Heart left ventricle (tissue), 16 donors: ENCODE measurements around the gene ZNF124. TPM values are rescaled to one million over a fixed set of nuclear protein-coding genes. Genes with fewer than 3 reads are reported as not detected.

Source experiments
- ATAC-seq, 4 donors: fragments of 200-7000 bp; cut with Tn5 transposase; one replicate each; pipeline ENCODE4 v1.9.1; 2020 to 2022; ENCODE audit warnings: moderate library complexity in 4 of 4, mild to moderate bottlenecking in 3 of 4, moderate number of reproducible peaks in 1 of 4
- DNase-seq, 5 donors: peaks; one replicate each; pipeline ENCODE4 v3.0.0-alpha.2; 2020
- H3K27ac ChIP-seq, 12 donors: fragments of 200-600 bp; sonication (generic) in 4 of 12; one replicate each; pipeline versions ENCODE4 v1.5.0 to v1.8.0; 2016 to 2022; ENCODE audit warnings: mild to moderate bottlenecking in 2 of 12
- H3K27me3 ChIP-seq, 9 donors: fragments of 200-600 bp; sonication (generic) in 2 of 9; one replicate each; pipeline versions ENCODE4 v1.5.1 to v1.8.0; 2016 to 2022; ENCODE audit warnings: mild to moderate bottlenecking in 3 of 9
- H3K36me3 ChIP-seq, 9 donors: fragments of 200-600 bp; sonication (generic) in 2 of 9; one replicate each; pipeline versions ENCODE4 v1.5.0 to v1.8.0; 2018 to 2022; ENCODE audit warnings: mild to moderate bottlenecking in 2 of 9
- H3K4me1 ChIP-seq, 12 donors: fragments of 200-600 bp; sonication (generic) in 4 of 12; one replicate each; pipeline versions ENCODE4 v1.5.0 to v1.8.0; 2016 to 2022; ENCODE audit warnings: mild to moderate bottlenecking in 3 of 12
- H3K4me3 ChIP-seq, 12 donors: fragments of 200-600 bp; sonication (generic) in 4 of 12; one replicate each; pipeline versions ENCODE4 v1.5.0 to v1.8.0; 2017 to 2022; ENCODE audit warnings: mild to moderate bottlenecking in 9 of 12, moderate library complexity in 4 of 12
- H3K9me3 ChIP-seq, 12 donors: fragments of 200-600 bp; sonication (generic) in 4 of 12; one replicate each; pipeline versions ENCODE4 v1.5.0 to v1.8.0; 2016 to 2022; ENCODE audit warnings: mild to moderate bottlenecking in 1 of 12
- CTCF ChIP-seq, 12 donors: fragments of 200-600 bp; sonication (generic) in 4 of 12; IDR thresholded peaks; one replicate each; pipeline versions ENCODE4 v1.5.0 to v1.8.0; 2018 to 2022; ENCODE audit warnings: antibody characterized with exemption in 12 of 12, mild to moderate bottlenecking in 5 of 12
- POLR2A ChIP-seq, 2 donors: fragments of 450-650 bp; IDR thresholded peaks; one replicate each; pipeline ENCODE4 v1.6.1; 2017; ENCODE audit warnings: antibody characterized with exemption in 2 of 2, mild to moderate bottlenecking in 2 of 2, moderate library complexity in 2 of 2
- WGBS, 4 donors: extraction: QIAGEN DNeasy Blood & Tissue Kit in 2 of 4; methylation state at CpG; one replicate each; pipeline versions ENCODE4 v1.1.5 to v1.1.7; 2013 to 2018; 5-methylcytosine and 5-hydroxymethylcytosine counted together
- intact Hi-C, 10 donors: fragments of 100-400 bp; cut with DNase I; formaldehyde crosslinking; loops; one replicate each; pipeline versions ENCODE4 v1.11.1 to v1.14.2; 2022
- polyA plus RNA-seq, 2 donors: library from polyadenylated mRNA; stranded (reverse); fragments of 200-250 nt; gene quantifications; one replicate each; pipeline ENCODE4 v1.2.3, GENCODE V29; 2013
- total RNA-seq, 9 donors: library from RNA; depleted of rRNA in 2 of 9; stranded (reverse); fragments of >200 nt in 2 of 9; fragmentation: NEBNext Ultra II Directional in 3 of 9; extraction: Animal tissue kit (Norgen Biotek cat#: 25700) in 3 of 9; gene quantifications; one replicate each; pipeline versions ENCODE4 v1.1.0 to v1.2.4, GENCODE V29; 2016 to 2023
- donor health status: ischemic (EF 13 %, LVEDD 7.1; RV severe dilation, severe dysfunction).
- donor health status: healthy with polysubstance abuse.
- donor health status: DM: no; HTN: yes; CAD: no.
- donor health status: DM: no; HTN: no; CAD: no.
- donor health status: ischemic (EF 25% LVEDD 6.9; RV normal size, moderate dysfunction).
- donor health status: ischemic (EF 25% LVEDD 5.7; RV mildly dilated, moderate dysfunction).
- donor health status: healthy.
- donor health status: DM: yes; HTN: yes; CAD: no.
- donor health status: ischemic (EF 35%, LVEDD 5.7; RV mildly dilated, moderate dysfunction).
- donor health status: nonischemic (EF 11% LVEDD 7.7; RV severe dilation, severe dysfunction).
- donor health status: DM: yes; HTN: yes; CAD: no.
- donor health status: PGD.
- donor health status: ischemic (EF 29% LVEDD 5.4; RV normal size, mild dysfunction).
- donor health status: nonischemic (EF 23%, LVEDD 6.1; RV moderate dilation, normal function).

Gene ZNF124
- total and polyA plus RNA-seq, 11 donors = 0.30 to 13.8 (median 9.9) TPM

GRCh38 chr1:247212012-247212411 lies 40.2 kb upstream of the ZNF124 start:
- TF ChIP-seq CTCF (IDR thresholded peaks at IDR 0.05) = no peak
- no peak for TF ChIP-seq POLR2A (IDR thresholded peaks at IDR 0.05)
- peaks cover 3 to 37% (median 18%) of the 10 kb centered on the region in 12 donors for H3K4me1 ChIP-seq

GRCh38 chr1:247211339-247211738 lies 39.5 kb upstream of the ZNF124 start:
- DNase-seq (no peak), ATAC-seq (no peak)
- H3K4me3 ChIP-seq = peak overlapping the region in 5 of 12 donors; percentile 58 to 99 (median 91)
- H3K4me1 ChIP-seq = peaks cover 3 to 37% (median 18%) of the 10 kb centered on the region in 12 donors
- TF ChIP-seq POLR2A (IDR thresholded peaks at IDR 0.05) = no peak
- no peak for TF ChIP-seq CTCF (IDR thresholded peaks at IDR 0.05)
- WGBS, 4 donors = 48 to 58% (median 55%) methylated on average over 7 of the region's 7 CpGs
- no peaks in the 10 kb centered on the region for H3K9me3 ChIP-seq
- intact Hi-C loops = loop anchor here in 6 of 10 donors (5.0 to 10.0 kb wide), 7 partner anchors 99 to 134 kb away; partner anchors contain the start of genes ZNF496 (in 4 of the 6), ZNF669 (in 2 of the 6) and ZNF670 (in 1 of the 6)
- no peaks in the 10 kb centered on the region for H3K27me3 ChIP-seq
- H3K36me3 ChIP-seq = peaks cover 0 to 11% (median 0%) of the 10 kb centered on the region in 9 donors
- peak overlapping the region in 8 of 12 donors; percentile 83 to 95 (median 90) for H3K27ac ChIP-seq

More at GRCh38 chr1:247212012-247212411, 40.2 kb upstream of the ZNF124 start:
- Histone ChIP-seq H3K27me3 (no peaks in the 10 kb centered on the region), H3K4me3 (no peak overlapping the region), H3K27ac (no peak overlapping the region), H3K36me3 (peaks cover 0 to 6% (median 0%) of the 10 kb centered on the region in 9 donors), H3K9me3 (no peaks in the 10 kb centered on the region)
- ATAC-seq (no peak), DNase-seq (no peak)
- 56 to 69% (median 61%) methylated on average over 5 of the region's 5 CpGs for WGBS, 4 donors
- intact Hi-C loops = loop anchor here in 6 of 10 donors (5.0 to 10.0 kb wide), 7 partner anchors 100 to 135 kb away; partner anchors contain the start of genes ZNF496 (in 4 of the 6), ZNF669 (in 2 of the 6) and ZNF670 (in 1 of the 6)

GRCh38 chr1:247210376-247211117 lies 38.7 kb upstream of the ZNF124 start:
- H3K9me3 ChIP-seq = no peaks in the 10 kb centered on the region
- peak overlapping the region; percentile 83 to 95 (median 91) for H3K27ac ChIP-seq
- H3K4me1 ChIP-seq = peaks cover 3 to 37% (median 18%) of the 10 kb centered on the region in 12 donors
- H3K27me3 ChIP-seq = no peaks in the 10 kb centered on the region
- H3K36me3 ChIP-seq = peaks cover 0 to 19% (median 0%) of the 10 kb centered on the region in 9 donors
- peak in 1 of 2 donors; percentile 78 for TF ChIP-seq POLR2A (IDR thresholded peaks at IDR 0.05)
- TF ChIP-seq CTCF (IDR thresholded peaks at IDR 0.05) = no peak
- intact Hi-C loops = loop anchor here in 6 of 10 donors (5.0 to 10.0 kb wide), 7 partner anchors 98 to 133 kb away; partner anchors contain the start of genes ZNF496 (in 4 of the 6), ZNF669 (in 2 of the 6) and ZNF670 (in 1 of the 6)
- ATAC-seq = peak; percentile 100
- H3K4me3 ChIP-seq = peak overlapping the region; percentile 53 to 100 (median 83)
- DNase-seq = peak; percentile 98 to 99 (median 99)
- 0% methylated on average over 35 to 49 of the region's 49 CpGs for WGBS, 4 donors

GRCh38 chr1:247210062-247210375 lies 38.2 kb upstream of the ZNF124 start:
- ATAC-seq (peak in 1 of 4 donors; percentile 1), DNase-seq (no peak)
- H3K36me3 ChIP-seq = peaks cover 0 to 19% (median 0%) of the 10 kb centered on the region in 9 donors
- H3K9me3 ChIP-seq = no peaks in the 10 kb centered on the region
- TF ChIP-seq CTCF (IDR thresholded peaks at IDR 0.05) (no peak), POLR2A (IDR thresholded peaks at IDR 0.05) (no peak)
- H3K27me3 ChIP-seq = no peaks in the 10 kb centered on the region
- H3K4me3 ChIP-seq = peak overlapping the region; percentile 53 to 100 (median 83)
- peak overlapping the region; percentile 83 to 95 (median 91) for H3K27ac ChIP-seq
- WGBS, 4 donors = 6 to 13% (median 8%) methylated on average over 5 of the region's 5 CpGs
- H3K4me1 ChIP-seq = peaks cover 3 to 37% (median 18%) of the 10 kb centered on the region in 12 donors
- intact Hi-C loops = loop anchor here in 6 of 10 donors (5.0 to 10.0 kb wide), 7 partner anchors 98 to 133 kb away; partner anchors contain the start of genes ZNF496 (in 4 of the 6), ZNF669 (in 2 of the 6) and ZNF670 (in 1 of the 6)
